Measurements from ENCODE around the gene TRMT112. TPM values are rescaled to one million over a fixed set of nuclear protein-coding genes. Genes with fewer than 3 reads are reported as not detected.

TRMT112 gene
- total RNA-seq, 1 donor from 2014 or later: 93.1 TPM

GRCh38 chr11:64284048-64284961, 33.1 kb downstream of the TRMT112 start, which contains the start of gene BAD:
Gene BAD (minus strand): TSS chr11:64284665. CDS start chr11:64284368, 297 bp downstream.
- H3K27me3 Mint-ChIP-seq (ENCODE audit: unreplicated experiment): peaks cover 2% of the 10 kb centered on the region
- peak; percentile 96 for DNase-seq
- H3K4me1 Mint-ChIP-seq (ENCODE audit: low read depth, unreplicated experiment): peaks cover 8% of the 10 kb centered on the region
- TF ChIP-seq CTCF (IDR thresholded peaks at IDR 0.05; ENCODE audit: partially characterized antibody, unreplicated experiment): no peak
- H3K4me3 Mint-ChIP-seq (ENCODE audit: unreplicated experiment): peak within 1 kb of the TSS; percentile 87
- peaks cover 8% of the 10 kb centered on the region for H3K9me3 Mint-ChIP-seq (ENCODE audit: unreplicated experiment)
- no peaks in the 10 kb centered on the region for H3K36me3 Mint-ChIP-seq (ENCODE audit: unreplicated experiment)
- no peak within 1 kb of the TSS for H3K27ac Mint-ChIP-seq (ENCODE audit: unreplicated experiment)

DNA sequence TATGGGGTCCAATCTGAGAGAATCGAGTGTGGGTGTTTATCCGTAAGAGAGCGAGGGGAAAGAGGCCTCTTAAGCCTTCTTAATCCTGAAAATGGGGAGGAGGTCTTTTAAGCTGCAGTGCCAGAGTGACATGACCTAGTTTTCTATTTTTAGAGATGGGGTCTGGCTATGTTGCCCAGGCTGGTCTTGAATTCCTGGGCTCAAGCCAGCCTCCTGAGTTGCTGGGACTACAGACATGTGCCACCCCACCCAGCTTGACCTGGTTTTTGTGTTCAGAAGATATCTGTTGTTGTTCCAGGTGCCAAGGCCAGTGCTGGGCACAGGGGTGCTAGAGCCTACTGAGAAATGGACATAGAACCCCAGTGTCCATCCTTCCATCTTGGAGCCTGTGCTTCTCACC, 34.3 kb downstream of the TRMT112 start:
- peaks cover 2% of the 10 kb centered on the region for H3K27me3 Mint-ChIP-seq (ENCODE audit: unreplicated experiment)
- TF ChIP-seq CTCF (IDR thresholded peaks at IDR 0.05; ENCODE audit: partially characterized antibody, unreplicated experiment): no peak

DNA sequence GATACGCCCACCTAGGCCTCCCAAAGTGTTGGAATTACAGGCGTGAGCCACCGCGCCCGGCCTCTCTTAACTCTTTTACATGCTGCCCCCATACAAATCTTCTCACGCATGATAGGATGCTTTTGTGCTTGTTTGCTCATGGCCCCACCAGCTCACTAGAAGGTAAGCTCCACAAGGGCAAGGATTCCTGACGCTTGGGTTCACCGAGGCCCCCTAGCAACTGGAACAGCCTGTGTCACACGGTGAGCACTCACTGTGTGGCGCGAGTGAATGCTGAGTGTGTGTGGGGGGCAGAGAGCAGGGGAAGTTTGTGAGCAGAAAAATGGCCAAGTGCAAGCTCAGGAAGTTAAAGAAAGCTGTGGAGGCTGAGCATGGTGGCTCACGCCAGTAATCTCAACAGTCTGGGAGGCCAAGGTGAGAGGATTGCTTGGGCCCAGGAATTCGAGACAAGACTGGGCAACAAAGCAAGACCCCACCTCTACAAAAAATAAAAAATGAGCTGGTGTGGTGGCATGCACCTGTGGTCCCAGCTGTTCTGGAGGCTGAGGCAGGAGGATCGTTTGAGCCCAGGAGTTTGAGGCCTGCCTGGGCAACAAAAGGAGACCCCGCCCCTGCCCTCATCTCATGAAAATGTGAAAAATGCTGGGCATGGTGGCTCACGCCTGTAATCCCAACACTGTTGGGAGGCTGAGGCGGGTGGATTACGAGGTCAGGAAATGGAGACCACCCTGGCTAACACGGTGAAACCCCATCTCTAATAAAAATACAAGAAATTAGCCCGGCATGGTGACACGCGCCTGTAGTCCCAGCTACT, 35.2 kb downstream of the TRMT112 start:
- DNase-seq: no peak
- H3K27ac Mint-ChIP-seq (ENCODE audit: unreplicated experiment): no peak overlapping the region
- peaks cover 8% of the 10 kb centered on the region for H3K4me1 Mint-ChIP-seq (ENCODE audit: low read depth, unreplicated experiment)
- TF ChIP-seq CTCF (IDR thresholded peaks at IDR 0.05; ENCODE audit: partially characterized antibody, unreplicated experiment): no peak
- peaks cover 2% of the 10 kb centered on the region for H3K27me3 Mint-ChIP-seq (ENCODE audit: unreplicated experiment)
- H3K9me3 Mint-ChIP-seq (ENCODE audit: unreplicated experiment): peaks cover 7% of the 10 kb centered on the region
- no peaks in the 10 kb centered on the region for H3K36me3 Mint-ChIP-seq (ENCODE audit: unreplicated experiment)
- H3K4me3 Mint-ChIP-seq (ENCODE audit: unreplicated experiment): no peak overlapping the region

More for the DNA sequence above, 34.3 kb downstream of the TRMT112 start:
- H3K4me1 Mint-ChIP-seq (ENCODE audit: low read depth, unreplicated experiment): peaks cover 8% of the 10 kb centered on the region
- no peaks in the 10 kb centered on the region for H3K36me3 Mint-ChIP-seq (ENCODE audit: unreplicated experiment)
- no peak overlapping the region for H3K27ac Mint-ChIP-seq (ENCODE audit: unreplicated experiment)
- H3K4me3 Mint-ChIP-seq (ENCODE audit: unreplicated experiment): peak overlapping the region; percentile 34
- DNase-seq: no peak
- H3K9me3 Mint-ChIP-seq (ENCODE audit: unreplicated experiment): peaks cover 8% of the 10 kb centered on the region

GRCh38 chr11:64278576-64279190, 38.7 kb downstream of the TRMT112 start:
- Mint-ChIP-seq H3K4me1 (ENCODE audit: low read depth, unreplicated experiment) (peaks cover 3% of the 10 kb centered on the region), H3K9me3 (ENCODE audit: unreplicated experiment) (peaks cover 2% of the 10 kb centered on the region), H3K36me3 (ENCODE audit: unreplicated experiment) (no peaks in the 10 kb centered on the region), H3K4me3 (ENCODE audit: unreplicated experiment) (peak overlapping the region; percentile 8), H3K27me3 (ENCODE audit: unreplicated experiment) (peaks cover 2% of the 10 kb centered on the region), H3K27ac (ENCODE audit: unreplicated experiment) (no peak overlapping the region)
- no peak for TF ChIP-seq CTCF (IDR thresholded peaks at IDR 0.05; ENCODE audit: partially characterized antibody, unreplicated experiment)
- no peak for DNase-seq

Measured in glutamatergic neuron (in vitro differentiated cells).